CD4-positive, alpha-beta T cell treated with Interleukin-2 at 100 ng/mL for 4 hours (primary cell): ENCODE measurements around the gene DDX31.
"Not testable (repeated sequence)": the region's sequence is repeated elsewhere in the genome, so short reads cannot be mapped to it uniquely, and the experiment has no call there.

Experiments used
- DNase-seq: peaks from one replicate; pipeline ENCODE4 v3.0.0-alpha.2; 2020; ENCODE audit warnings: low spot score

DDX31 gene

DNA sequence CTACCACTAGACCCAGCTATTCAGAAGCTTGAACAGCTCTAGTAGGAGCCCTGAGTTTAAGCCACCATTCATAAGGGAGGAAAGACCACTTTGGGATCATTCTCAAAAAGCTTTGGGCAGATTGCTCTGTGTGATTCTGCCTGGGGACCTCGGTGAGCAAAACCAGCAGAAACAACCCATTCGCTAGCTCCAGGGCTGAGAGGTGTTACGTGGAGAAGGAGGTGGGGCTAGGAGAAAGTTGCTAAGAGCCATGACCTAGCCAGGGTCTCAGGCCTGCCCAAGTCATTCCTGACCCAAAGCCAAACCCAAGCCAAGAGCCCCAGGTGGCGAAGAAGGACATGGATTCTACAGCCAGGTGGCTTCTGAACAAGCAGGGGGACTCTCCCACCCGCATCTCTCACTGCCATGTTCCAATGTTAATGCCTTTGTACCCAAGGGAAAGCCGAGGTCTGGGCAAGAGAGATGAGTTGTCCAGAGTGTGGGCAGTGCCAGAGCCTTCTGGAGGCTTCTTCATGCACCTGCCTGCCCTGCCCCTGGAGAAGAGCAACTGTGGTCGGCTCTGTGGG lies 91.3 kb downstream of the DDX31 start:
- no peak for DNase-seq

DNA sequence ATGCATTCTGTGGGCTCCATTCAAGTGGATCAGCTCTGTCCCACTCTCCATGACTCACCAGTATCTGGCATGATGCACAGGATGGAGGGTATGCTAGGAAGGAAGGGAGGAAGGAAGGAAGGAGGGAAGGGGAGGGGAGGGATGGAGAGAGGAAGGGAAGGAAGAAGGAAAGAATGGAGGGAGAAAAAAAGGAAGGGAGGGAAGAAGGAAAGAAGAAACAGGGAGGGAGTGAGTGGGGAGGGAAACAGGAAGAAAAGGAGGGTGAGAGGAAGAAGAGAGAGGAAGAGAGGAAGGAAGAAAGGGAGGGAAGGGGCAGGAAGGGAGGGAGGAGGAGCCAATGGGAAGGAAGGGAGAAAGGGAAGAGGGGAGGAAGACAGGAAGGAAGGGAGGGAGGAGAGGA lies 92.7 kb downstream of the DDX31 start:
- no peak for DNase-seq

DNA sequence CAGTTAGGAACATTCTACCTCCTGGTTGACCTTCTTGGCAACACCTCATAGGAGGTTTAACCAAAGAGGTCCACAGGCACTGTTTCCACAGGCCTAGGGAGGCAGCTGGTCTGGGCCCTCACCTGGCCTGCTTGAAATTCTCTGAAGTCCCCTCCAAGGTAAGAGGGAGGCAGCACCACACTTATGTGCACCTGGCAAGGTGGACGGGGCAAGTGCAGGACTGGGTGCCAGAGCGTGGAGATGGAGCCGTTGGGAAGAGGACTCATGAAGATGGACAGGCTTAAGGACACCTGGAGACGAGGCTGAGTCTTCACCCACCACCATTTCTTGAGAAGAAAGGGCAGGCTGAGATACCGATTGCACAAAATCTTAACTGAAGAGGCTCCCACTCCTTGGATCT lies 94.0 kb downstream of the DDX31 start:
- no peak for DNase-seq

DNA sequence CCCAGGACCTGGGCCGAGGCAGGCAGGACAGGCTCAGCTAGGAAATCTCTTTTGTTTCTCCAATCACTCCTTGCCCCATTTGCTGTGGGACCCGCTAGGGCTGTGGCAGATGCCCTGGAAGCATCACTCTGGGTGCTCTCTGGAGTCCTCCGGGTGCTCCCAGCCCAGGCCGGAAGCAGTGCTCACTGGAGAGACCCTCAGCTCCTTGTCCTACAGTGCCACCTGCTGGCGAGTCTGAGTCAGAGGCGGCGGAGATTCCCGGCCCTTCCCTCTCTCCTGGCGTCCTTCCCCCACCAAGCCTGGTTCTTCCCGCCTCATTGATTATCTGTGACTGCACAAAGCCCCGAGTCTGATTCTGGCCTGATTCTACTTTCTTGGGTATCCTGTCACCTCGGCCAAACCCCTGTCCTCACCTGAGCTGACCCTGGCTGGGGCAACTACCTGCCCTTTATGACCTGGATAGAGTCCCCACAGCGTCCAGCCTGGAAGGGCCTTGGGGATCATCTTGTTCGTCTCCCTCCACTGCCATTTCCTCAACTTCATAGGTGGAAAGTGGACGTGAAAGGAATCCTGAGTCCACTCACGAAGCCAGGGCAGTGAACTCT lies 94.7 kb downstream of the DDX31 start:
- DNase-seq = peak; percentile 41

DNA sequence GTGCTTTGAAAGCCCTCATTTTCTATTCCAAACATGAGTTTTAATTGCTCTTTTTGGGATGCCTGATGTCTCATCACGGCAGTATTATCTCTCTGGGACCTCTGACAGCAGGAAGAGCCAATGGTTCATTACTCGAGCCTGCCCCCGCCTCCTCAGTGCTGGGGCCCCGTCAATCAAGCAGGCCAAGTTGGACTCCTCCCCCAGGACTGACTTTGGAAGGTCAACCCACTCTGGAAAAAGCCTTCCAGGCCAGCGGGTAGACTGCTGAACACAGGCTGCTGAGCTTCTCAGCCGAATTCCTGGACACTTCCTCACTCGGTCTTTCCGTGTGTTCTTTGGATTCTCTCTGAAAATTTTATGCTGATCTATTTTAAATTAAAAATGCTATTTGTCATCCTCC lies 96.9 kb downstream of the DDX31 start:
- DNase-seq = no peak

DNA sequence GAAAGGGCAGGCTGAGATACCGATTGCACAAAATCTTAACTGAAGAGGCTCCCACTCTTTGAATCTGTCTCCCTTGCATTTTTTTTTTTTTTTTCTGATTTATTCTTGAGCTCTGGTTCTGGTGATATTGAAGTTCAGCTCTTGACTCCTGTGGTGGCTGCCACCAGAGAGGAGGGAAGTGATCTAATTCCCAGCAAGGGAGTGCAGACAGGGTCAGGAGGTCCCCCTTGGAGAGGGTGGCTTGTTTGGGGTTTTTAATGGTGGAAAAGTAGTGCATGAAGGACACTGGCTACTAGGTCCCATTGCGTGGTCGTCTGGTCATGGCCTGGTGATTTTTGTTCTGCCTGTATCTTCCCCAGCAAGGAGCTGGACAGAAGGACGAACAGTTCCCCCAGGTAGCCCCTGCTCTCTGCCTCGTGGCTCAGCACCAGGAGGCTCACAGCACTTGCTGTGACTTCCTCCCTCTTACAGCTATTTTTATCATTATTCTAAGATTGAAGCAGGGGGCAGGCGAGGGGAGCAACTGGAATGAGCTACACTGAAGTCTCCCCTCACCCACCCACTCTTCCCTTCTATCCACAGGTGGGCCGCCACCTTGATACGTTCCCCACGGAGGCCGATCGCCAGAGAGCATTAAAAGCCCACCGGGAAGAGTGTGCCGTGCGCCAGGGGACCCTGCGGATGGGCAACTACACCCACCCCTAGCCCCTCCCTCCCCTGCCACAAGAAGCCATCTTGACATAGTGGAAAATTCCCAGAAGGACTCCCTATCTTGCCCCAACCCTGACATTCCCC lies 97.8 kb downstream of the DDX31 start:
- no peak for DNase-seq

DNA sequence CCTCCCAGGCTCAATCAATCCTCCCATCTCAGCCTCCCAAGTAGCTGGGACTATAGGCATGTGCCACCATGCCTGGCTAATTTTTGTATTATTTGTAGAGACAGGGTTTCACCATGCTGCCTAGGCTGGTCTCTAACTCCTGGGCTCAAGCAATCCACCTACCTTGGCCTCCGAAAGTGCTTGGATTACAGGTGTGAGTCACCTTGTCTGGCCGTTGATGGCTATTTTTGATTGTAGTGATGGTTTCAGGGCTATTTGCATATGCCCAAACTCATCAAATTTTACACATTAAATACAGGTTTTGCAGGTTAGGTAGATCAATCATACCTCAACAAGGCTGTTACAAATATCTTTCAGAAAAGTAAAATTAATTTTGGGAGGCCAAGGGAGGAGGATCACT lies 101.0 kb downstream of the DDX31 start:
- not testable (repeated sequence) for DNase-seq

DNA sequence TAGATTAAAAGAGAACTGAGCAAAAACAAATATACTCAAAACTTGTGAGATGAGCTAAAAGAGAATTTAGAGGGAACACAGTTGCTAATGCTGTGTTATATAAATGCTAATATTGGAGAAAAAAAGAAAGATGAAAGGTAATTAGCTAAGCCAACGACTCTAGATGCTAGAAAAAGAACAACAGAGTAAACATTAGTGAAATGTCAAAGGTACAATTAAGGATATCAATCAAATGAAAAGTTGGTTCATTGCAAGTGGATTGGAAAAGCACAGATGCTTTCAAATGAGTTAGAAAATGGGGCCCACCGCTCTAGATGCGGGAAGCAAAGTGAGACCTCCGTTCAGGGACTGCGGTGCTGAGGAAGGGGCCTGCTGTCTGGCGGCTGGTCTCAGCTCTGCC lies 105.3 kb downstream of the DDX31 start:
- no peak for DNase-seq

DNA sequence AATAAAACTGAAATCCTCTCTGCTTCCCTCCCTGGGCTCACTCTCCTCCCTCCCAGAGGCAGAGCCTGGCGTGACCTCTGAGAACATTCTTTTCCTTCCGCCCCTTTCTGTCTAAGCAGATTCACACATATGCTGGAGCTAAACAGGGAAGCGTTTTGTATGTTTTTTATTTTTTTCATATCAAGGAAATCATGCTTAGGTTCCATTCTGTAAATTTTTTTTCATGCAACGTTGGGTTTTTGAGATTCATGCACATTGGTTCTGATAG lies 107.5 kb downstream of the DDX31 start:
- no peak for DNase-seq

DNA sequence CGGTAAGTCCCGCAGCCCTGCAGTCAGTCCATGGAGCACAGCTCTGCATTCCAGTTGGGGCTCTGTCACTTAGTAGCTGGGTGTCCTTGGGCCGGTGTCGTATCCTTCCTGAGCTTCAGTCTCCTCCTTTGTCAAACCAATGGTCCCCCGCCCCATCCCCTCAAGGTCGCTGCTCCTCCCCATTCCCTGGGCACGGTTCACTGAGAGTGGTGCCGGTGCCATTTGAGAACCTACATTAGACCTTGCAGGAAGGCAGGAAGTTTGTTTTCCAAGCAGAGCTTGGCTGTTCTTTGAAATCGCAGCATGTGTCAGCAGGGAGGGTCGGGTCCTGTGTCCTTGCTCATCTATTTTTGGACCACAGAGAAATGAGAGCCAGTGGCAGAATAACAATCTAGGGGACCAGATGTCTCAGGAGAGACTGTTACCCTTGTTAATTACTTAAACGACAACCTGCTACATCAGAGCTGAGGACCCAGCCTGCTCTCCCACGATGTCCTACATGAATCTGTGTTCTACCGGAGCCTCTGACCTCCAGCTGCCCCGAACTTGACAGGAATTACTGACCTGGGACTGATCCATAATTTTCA lies 109.1 kb downstream of the DDX31 start:
- DNase-seq = no peak

DNA sequence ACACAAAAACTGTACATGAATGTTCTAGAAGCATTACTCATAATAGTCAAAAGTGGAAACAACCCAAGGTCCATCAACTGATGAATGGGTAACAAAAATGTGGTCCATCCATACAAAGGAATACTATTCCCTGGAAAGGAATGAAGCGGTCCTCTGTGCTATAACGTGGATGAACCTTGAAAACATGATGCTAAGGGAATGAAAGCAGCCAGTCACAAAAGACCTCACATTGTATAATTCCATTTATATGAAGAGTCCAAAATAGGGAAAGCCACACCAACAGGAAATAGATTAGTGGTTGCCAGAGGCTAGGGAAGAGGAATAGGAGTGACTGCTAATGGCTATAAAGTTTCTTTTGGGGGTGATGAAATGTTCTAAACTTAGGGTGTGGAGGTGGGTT lies 110.1 kb downstream of the DDX31 start:
- no peak for DNase-seq

DNA sequence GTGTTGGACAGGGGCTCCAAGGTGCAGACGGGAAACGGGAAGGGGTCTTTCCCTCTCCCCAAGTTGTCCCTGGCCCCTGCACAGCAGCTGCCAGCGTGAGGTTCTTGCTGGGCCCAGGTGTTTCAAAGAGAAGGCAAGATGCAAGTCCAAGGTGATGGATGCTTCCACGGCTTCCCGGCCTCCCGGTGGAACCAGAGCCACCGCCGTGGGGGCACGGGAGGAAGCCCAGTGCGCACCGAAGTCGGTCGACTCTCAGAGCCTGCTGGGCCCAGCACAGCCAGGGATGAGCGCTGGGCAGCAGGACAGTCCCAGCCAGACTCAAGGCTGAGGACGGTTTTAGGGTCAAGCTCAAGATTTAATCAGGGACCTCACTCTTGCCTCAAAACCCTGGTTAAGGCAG lies 112.6 kb downstream of the DDX31 start:
- no peak for DNase-seq

DNA sequence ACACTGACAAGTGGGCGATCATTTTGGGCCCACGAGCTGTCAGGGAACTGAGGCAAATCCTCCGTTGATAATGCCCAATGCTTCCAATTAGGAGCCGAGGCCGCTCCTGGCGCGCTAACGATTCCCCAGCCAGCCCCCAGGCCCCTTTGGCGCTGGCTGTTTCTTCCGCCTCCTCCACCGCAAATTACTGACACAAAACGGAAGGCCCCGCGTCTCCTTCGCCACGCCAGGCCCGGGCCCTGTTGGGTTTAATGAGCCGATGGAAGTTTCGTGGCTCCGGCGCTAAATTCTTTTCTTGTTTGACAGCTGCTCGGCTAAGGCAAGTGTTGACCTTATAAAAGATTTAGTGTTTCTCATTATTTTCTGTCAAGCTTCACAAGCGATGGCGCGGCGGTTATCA lies 113.1 kb downstream of the DDX31 start:
- no peak for DNase-seq

DNA sequence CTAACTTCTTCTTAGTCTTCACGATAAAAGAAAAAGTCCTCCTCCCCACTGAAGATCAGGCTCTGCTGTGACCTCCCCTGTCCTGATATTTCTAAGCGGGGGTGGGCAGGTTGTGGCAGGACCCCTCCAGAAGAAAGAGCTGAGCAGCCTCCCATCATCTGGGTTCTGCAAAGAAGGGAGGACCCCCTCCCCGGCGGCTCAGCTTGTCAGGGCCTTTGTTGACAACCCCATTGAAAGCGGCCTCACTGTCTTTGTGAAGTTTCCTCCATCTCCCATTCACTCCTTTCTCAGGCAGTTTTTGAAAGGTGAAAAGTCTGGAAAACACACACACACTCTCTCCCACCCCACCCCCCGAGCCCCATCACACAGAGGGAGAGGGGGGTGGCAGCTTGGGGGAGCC lies 113.5 kb downstream of the DDX31 start:
- no peak for DNase-seq

DNA sequence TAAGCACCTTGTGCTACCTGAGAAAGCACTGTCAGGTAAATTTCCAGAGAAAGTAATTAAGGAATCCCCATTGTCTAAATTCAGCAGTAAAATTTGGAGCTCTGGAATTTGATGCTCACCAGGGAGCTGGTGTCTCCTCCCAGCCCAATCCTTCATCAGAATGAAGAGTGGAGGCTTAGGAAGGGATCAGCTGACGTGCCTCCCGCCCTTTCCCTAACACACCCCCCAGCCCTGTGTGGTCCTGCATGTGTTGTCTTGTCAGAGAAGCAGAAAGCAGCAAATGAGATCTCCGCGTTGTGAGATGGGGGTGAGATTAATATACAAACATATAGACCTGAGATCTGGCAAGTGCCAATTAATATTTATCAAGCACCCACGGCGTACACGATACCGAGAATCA lies 114.3 kb downstream of the DDX31 start:
- DNase-seq = no peak

DNA sequence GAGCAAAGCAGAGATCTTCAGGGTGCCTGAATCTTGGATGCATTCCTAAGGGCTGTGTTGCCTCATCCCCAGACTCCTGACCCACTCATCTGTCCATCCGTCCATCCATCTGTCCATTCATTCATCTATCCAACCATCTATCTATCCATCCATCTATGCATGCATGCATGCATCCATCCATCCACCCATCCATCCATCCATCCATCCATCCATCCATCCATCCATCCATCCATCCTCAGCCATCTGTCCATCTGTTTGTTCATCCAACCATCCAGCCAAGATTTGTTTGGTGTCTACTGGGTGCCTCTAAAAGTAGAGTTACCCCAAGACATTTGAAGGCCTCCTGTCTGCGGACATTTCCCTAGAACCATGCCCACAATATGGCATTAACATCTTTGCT lies 115.0 kb downstream of the DDX31 start:
- DNase-seq = no peak

DNA sequence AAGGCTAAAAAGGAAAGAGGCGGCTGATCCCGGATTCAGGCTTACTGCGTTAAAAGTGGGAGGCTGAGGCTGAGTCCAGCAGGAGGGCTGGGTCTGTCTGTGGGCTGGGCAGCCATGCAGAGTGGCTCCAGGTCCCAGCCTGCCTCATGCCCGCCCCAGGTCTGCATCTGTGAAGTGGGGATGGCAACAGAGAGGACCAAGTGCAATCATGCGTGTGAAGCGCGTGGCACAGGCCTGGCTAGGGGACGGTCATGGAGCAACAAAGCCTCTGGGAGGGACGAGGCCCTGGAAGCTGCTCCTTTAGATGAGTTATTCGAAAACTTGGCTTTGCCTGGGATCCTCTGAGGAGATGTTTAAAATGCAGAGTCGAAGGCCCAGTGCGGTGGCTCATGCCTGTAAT lies 117.7 kb downstream of the DDX31 start:
- DNase-seq = no peak

DNA sequence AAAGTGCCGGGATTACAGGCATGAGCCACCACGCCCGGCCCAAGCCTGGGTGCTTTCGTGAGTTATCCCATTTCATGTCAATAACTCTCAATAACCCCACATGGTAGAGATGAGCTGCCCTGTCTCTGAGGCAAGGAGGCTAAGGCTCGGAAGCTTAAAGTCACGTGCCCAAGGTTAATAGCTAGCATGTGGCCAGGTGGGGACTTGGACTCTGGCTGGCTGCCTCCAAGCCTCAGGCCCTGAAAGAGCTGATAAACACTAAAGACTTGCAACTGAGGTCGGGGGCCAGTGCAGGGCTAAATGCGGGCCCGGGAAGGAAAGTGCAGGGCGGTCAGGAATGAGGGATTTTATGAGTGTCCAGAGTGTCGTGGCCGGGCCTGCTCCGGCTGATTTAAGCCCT lies 118.2 kb downstream of the DDX31 start:
- no peak for DNase-seq

DNA sequence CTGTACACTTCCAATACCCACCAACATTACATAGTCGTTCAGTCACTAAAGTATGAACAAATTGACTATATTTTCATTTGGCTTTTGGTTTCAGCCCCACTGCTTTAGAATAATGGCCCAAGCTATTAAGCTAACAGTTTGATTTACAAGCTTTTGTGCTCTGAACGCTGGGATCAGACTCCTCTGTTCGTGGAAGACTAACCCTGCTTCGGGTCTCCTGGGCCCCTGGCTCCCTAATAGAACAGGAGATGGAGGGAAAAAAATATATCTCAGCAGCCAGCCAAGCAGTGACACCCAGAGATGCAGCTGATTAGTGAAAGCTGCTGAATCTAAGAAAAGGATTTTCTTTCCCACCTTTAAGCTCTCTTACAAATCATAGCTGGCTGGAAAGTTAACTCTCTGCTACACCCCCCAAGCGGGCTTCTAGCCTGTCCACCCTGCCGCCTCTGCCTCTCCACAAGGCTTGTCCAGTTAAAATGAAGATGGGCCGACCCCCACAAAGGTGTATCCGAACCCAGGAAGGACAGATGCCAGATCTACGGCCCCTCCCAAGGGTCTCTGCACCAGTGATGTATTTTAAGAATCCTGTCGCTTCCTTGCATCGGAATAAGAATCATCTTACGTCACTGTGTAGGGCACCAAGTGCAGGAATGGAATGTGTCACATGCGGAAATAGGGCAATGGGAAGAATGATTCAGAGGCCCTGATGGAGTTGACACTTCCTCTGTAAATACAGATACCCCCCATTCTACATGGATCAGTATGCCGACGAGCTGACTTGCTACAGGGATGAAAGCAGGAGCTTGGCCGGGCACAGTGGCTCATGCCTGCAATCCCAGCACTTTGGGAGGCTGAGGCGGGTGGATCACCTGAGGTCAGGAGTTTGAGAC lies 120.8 kb downstream of the DDX31 start:
- DNase-seq = no peak

DNA sequence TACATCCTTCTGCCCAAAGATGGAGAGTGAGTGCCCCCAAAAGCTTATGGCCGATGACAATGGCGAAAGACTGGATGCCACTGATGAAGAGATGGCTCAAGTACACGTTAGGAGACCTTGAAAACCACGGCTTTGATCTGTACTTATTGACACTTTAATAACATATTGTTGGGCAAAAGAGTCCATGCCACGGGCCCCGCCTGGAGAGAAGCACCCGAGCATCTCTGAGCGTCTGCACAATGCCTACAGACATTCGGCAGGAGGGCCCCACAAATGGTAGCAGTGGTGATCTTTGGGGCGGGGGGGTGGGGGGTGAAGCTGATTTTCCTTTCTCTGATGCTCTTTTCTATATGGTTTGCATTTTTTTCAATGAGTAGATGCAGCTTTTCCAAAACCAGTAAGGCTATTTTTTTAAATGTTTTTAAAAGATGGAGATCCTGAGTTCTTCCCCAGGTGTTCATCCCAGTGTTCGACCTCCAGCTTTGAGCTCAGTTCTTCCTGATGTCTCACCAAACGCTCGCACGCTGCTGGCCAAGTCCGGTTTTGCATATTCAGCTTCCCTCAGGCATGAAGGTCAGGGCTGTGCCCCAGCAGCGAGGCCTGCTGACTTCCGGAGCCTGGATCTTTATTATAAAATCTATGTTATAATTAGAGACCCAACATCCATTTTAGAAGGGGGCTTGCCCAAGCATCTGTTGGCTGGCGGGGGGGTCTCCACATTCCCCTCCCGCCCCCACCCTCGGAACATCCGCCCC lies 121.6 kb downstream of the DDX31 start:
- no peak for DNase-seq

DNA sequence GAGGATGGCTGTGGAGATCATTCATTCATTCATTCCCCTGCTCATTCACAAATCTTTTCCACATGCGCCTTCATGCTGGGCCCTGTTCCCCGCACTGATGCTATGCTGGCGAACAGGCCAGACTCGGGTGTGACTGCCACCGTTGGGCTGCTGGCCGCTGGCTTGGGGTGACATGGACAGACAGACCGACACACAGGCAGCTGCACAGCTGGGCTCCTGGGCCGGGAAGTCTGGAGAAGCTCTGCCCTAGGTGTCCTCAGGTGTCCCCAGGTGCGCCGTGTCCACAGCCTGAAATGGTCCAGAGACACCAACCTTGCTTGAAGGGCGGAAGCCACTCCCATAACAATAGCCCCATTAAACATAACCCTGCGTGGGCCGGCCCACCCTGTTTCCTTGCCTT lies 122.3 kb downstream of the DDX31 start:
- no peak for DNase-seq

DNA sequence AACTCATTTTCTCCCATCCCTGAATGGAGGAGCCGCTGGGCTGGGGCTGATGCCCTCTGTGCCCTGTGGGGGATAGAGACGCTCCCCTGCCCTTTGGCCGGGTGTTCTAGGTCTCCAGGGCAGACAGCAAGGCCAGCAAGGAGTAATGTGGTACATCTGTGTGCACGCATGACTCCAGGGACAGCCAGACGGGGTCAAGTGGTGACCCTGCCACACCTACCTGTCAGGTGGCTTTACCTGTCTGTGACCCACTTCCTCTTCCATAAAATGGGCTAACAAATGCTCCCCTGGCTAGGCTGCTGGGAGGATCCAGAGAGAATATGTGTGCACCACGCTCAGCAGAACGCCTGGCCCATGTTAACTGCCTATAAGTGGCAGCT lies 122.7 kb downstream of the DDX31 start:
- DNase-seq = no peak
